Fibroblast of peridontal ligament (primary cell): Measurements from ENCODE around the gene BAIAP2.
A peak's percentile ranks its signal among the peaks of the same experiment; 100 is the strongest.

ENCODE experiments used
- DNase-seq: peaks from one replicate; pipeline ENCODE4 v3.0.0-alpha.2; 2010; ENCODE audit errors: extremely low read depth

The BAIAP2 gene, protein sequence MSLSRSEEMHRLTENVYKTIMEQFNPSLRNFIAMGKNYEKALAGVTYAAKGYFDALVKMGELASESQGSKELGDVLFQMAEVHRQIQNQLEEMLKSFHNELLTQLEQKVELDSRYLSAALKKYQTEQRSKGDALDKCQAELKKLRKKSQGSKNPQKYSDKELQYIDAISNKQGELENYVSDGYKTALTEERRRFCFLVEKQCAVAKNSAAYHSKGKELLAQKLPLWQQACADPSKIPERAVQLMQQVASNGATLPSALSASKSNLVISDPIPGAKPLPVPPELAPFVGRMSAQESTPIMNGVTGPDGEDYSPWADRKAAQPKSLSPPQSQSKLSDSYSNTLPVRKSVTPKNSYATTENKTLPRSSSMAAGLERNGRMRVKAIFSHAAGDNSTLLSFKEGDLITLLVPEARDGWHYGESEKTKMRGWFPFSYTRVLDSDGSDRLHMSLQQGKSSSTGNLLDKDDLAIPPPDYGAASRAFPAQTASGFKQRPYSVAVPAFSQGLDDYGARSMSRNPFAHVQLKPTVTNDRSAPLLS

DNA sequence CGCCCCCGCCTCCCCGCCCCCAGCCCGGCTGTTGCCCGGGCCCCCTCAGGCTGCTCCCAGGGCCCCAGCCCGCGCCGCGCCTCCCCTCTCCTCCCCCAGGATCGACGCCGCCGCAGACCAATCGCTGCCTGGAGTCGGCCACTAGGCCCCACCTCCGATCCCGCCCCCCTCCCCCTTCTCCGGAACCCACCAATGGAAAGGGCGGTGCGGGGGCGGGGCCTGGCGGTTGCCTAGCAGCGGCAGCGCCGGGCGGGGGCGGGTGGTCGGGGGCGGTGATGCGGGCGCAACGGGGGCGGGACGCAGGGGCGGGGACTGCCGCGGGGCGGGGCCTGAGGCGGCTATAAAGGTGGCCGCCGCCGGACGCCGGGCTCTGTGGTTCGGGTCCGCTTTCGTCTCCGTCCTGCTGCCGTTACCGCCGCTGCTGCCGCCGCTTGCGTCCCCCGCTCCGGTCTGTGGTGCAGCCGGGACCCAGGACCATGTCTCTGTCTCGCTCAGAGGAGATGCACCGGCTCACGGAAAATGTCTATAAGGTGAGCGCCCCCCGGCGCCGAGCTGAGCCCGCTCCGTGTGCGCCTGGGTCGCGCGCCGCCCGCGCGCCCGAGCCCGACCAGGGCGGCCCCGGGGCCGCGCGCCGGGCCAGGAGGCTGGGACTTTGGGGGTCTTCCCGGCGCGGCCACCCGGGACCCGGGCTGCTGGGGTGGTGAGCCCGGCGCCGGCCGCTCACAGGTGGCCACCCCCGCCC, at the start of gene BAIAP2:
TSS of gene BAIAP2 (plus strand) at position 373 of the 742 bp plus-strand sequence. CDS start at position 477, 104 bp downstream.
- peak; percentile 88 for DNase-seq

DNA sequence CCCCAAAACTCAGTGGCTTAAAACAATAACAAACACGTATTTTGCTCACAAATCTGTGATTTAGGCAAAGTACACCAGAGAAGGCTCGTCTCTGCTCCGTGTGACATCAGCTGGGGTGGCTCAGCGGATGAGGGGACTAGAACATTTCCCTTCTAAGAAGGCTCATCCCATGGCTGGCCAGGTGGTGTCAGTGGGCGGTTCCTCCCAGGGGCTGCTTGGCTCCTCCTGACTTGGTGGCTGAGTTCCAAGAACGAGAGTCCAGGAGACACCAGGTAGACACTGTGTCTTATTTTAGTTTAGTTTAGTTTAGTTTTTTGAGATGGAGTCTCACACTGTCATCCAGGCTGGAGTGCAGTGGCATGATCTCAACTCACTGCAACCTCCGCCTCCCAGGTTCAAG, 48.9 kb upstream of the BAIAP2 start:
- no peak for DNase-seq

DNA sequence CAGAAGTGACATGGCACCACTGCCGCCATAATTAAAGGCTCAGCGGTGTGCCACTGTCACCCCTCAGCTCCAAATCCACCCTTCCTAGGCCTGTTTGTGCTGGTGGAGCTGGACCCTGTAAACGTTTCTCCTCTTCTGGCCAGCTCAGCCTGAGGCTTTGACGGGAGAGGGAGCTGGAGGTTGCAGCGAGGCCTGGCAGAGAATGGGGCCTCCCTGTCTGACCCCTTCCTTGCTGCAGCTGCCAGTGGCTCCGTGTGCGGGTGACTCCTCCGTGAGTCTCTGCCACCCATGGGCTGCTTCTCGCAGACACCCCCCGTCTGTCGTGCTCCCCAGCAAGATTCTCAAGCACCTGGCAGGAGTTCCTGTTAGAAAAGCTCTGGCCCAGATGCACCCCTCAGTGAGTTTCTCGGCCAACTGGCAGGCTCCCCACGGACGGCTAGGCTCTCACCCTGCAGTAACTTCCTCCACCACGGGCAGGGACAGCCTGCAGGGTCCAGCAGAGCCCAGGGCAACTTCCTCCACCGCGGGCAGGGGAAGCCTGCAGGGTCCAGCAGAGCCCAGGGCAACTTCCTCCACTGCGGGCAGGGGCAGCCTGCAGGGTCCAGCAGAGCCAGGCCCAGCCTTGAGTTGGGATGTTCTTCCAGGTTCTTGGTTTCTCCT, 48.0 kb upstream of the BAIAP2 start:
- DNase-seq, result no peak

DNA sequence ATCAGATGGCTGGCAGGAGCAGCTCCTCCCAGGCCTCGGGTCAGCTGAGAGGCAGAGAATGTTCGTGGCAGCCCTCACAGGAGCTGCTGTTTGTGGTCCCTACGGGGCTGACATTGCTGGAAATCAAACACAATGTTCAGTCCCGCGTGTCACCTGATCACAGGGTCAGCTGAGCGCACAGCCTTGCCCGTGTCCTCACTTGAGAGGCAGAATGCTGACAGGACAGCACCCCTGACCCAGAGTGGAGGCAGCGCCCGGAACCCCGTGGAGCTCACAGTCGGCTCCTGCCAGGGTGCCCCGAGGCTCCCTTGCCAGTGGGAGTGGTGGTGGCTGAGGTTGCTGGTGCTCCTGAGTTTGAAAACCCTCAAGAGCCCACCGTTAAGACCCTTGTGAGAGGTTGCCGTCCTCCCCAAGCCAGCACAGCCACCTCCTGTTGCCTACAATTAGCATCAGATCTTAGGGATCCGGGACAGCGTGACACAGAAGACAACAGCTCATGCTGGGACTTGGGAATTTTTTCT, 47.0 kb upstream of the BAIAP2 start:
- no peak for DNase-seq

DNA sequence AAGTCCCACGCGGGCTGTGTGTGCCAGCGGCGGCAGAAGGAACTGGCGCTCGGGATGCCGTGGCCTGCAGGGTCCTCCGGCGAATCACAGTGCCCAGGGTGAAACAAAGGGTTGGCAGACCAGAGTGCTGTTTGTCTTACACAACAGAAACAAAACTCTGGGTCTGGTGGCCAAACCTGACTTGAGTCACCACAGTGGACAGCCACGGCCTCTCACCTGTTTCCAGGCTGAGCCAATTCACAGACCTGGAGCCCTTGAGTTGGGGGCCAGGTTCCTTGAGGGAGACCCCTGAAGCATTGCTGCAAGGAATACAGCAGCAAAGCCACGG, 45.4 kb upstream of the BAIAP2 start:
- no peak for DNase-seq

DNA sequence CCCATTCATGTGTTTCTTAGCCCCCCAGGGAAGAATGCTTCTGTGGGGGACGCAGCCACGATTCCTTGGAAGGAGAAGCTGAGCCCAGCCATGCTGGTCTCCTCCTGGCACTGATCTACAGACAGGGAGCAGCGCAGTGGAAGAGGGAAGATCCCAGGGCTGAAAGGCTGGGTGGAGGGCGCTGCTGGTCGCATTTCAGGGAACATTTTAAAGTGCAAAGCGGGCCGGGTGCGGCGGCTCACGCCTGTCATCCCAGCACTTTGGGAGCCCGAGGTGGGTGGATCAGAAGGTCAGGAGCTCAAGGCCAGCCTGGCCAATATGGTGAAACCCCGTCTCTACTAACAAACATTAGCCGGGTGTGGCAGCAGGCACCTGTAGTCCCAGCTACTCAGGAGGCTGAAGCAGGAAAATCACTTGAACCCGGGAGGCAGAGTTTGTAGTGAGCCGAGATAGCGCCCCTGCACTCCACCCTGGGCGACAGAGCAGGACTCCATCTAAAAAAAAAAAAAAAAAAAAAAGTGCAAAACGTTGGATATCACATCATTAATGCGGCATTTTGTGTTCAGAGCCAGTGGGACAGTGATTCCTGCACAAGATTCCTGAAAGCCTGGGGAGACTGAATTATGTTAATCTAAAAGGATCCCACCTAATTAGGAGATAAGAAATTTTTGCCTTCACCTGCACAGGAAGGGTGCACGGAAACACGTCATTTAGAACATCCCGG, 43.9 kb upstream of the BAIAP2 start:
- no peak for DNase-seq

DNA sequence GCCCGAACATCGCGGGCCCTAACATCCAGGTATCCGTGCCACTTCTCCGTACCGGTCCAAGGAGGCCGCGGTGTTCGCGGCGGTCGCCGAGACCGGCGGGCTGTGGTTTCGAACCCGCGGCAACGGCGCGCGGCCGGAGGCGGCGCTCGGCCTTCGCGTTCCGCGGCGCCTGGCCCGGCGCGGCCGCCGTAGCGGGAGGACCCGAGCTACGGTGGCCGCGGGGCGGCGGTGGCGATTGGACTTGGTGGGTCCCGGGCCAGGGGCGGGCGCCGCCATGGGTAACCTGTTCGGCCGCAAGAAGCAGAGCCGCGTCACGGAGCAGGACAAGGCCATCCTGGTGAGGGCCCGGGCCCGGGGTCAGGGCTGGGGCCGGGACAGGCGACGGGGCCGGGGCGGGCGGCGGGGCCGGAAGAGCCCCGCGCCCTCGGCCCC, 43.3 kb upstream of the BAIAP2 start, which contains the start of gene CHMP6:
TSS of gene CHMP6 (plus strand) at position 197 of the 432 bp plus-strand sequence. CDS start at position 275, 78 bp downstream.
- peak; percentile 66 for DNase-seq

DNA sequence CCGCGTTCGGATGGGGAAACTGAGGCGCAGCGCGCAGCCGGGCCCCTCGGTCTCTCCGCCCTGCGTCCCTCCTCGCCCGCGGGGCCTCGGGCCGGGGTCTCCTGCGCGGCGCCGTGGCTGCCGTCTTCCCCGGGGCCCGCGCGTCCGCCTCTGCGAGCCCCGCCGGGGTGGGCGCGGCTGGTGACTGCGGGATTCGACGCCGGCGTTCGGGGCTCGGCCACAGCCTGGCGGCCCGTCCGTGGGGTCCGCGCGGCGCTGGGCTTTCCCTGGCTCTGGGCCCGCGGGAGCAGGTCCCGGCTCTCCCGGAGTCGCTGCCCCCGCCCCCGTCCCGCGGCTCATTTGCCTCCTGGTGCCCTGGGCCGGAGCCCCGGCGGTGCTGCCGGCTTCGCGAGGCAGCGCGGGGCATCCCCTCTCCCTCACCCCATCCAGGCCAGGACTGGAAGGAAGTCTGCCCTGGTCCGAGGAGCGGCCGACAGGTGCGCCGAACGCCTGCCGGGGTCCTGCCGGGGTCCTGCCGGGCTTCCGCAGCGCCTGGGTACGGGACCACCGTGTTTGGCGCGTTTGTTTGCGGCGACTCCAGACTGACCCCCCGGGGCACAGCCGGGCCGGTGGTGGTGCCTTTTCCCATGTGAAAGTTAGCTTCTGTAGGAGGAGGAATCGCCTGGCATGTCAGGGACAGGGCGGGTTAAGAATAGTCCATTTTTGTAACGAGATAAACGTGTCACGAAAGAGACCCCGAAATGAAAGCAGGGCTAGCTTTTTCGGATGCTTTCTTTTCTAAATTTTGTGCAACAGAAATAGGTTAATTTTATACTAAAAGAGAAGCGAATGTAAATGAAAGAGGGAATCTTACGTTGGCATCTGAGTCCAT, 42.6 kb upstream of the BAIAP2 start:
- DNase-seq, result no peak

DNA sequence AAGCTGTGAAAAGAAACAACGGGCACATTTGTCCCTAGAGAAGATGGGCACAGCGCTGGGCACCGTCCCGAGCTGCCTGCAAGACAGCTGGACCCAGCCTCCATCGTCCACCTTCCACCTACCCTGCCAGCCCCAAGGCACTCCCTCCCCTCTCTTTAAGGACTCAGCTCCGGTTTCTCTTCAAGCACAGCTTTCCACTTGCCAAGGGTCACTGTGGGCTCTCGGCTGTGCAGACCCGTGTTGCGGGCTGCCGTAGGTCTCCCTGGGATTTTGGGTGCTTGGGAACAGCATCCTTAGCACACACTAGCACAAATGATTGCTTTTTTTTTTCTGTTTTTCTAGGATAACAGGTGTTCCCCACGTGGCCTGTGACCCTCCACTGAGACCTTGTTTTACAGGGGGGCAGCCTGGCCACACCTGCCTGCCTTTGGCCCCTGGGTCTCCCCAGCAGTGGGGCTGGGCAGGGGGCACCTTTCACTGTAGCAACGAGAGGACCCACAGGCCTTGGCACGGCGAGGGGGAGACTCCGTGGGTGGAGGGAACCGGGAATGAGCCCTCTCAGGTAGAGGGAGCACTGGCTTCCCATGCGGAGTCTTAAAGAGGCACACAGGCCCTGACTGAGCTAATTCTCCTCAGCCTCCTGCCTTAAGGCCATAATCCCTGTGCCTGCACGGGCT, 41.9 kb upstream of the BAIAP2 start:
- no peak for DNase-seq

DNA sequence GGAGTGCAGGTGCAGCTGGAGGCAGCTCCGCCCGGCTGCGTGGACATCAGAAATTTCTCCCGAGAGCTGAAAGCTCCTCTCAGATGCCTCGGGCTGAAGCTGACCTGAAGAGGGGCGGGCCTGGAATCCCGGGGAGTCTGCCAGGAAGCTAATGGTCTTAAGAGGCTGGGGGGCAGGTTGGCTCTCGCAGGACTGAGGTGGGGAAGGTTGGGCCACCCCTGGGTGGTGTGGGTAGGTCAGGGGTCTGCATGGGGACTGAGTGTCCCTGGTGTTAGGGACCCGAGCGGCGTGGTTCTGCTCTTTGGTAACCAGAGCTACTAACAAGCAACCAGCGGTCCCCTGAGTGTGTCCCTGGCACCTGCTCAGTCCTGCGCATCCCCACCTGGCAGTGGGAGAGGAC, 39.8 kb upstream of the BAIAP2 start:
- DNase-seq, result no peak

DNA sequence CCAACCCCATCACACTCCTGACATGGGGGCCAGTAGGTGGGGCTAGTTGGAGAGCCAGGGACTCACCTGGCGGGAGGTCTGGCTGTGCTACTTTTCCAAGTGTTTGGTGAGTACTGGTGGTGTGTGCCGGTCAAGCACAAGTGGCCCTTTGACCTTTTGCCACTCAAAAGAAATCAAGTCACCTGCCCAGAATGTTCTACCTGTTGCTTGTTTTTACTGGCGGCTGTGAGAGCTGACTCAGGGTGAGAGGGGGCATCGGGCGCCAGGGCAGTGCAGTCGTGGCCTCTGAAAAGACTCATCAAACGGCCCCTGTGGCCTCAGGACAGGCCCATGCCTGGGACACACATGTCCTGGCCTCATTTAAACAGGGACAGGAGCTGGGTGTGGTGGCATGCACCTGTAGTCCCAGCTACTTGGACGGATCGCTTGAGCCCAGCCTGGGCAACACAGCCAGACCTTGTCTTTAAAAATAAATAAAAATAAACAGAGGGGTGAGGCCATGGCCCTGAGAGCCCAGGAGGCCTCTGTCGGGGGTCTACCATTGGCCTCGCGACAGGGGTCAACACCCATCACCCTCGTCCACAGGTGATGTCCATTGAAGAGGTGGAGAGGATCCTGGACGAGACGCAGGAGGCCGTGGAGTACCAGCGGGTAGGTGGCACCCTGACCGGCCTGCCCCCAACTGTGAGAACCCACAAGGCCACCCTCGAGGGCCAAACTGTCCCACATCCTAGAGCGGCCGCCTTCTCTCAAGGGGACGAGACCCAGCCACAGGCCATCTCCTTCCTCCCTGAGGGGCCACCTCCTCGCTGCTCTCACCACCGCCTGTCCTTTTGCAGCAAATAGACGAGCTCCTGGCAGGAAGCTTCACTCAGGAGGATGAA, 38.3 kb upstream of the BAIAP2 start:
- DNase-seq, result no peak

DNA sequence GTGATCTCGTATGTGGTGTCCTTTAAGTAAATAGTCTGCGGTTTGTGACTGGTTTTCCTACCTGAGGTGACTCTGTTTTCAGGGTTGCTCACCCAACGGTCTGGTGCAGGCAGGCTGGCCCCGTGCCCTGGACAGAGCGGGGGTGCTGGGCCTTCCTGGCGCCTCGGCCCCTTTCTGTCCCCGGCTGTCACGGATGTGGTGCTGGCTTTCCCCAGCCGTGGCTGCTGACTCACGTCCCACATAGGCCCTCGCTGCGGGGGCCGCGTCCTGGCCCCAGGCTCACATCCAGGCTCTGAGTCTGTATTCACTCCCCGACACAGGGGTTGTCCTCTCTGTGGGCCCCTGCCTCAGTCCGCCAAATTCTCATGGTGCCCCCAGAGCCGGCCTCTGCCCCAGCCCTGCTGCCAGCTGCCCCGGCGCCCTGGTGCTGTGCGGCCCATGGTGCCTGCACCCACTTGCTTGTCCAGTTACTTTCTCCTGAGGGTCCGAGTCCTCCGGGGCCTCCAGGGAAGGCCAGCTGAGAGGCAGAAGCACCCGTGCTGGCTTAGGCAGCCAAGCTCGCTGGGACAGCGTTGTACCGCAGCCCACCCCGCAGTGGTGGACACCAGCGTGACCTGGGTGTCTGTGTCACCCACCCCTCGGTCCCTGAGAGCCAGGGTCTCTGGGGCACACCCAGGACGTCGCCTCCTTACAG, 37.4 kb upstream of the BAIAP2 start:
- no peak for DNase-seq

DNA sequence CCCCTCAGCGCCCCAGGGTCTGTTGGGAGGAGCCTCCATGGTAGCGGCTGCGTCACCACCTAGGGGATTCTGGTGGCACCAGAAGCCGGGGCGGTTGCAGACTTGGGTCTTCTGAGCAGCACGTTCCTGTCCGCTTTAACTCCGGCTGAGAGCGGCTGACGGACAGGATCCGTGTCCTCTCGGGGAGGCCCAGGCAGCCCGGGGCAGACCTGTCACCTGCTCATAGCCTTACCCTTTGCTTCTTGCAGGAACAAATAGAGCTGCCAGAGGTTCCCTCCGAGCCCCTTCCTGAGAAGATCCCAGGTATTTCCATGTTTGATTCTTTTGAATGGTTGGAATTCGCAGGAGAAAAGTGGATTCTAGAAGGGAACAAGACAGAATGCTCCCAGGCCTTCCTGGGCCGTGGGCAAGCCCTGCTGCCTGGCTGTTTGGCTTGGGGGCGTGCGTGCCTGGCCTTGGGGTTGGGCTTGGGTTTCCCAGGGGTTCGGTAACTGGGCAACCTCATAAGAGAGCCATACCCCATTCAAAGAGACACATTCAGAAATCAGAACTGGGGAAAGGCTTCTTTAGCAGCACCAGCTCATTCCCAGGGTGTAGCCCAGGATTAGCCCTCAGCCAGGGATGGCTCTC, 36.7 kb upstream of the BAIAP2 start:
- no peak for DNase-seq

DNA sequence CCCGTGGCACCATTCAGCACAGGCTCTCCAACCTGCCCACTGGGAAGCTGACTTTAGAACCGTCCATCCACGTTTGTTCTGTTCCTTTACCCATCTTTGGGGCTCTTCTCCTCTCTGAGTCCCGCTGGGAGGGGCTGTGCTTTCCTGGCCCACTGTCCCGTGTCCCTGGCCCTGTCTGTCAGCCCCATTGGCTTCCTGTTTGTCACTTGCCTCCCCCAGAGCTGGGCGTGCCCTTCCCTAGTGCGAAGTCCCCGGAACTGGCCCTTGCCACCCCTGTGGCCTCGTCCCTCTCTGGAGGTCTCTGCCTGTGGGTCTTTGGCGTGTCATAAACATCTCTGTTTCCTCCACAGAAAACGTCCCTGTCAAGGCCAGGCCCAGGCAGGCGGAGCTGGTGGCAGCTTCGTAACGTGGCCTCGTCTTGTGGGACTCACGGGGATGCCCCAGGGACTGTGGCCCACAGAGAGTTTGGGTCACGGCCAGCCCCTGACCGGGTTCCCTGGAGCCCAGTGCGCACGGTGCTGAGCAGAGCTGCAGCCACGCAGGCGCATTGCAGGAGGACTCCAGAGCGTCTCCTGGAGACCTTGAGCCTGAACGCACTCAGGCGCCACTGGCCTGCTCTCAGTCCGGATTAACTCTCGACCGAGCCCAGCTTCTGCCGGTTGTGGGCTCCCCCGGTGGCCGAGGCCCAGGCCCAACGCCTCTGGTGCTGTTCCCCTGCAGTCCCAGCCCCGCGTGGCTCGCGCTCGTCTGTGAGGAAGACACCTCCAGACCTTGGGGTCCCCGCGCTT, 36.0 kb upstream of the BAIAP2 start:
- DNase-seq, result no peak

DNA sequence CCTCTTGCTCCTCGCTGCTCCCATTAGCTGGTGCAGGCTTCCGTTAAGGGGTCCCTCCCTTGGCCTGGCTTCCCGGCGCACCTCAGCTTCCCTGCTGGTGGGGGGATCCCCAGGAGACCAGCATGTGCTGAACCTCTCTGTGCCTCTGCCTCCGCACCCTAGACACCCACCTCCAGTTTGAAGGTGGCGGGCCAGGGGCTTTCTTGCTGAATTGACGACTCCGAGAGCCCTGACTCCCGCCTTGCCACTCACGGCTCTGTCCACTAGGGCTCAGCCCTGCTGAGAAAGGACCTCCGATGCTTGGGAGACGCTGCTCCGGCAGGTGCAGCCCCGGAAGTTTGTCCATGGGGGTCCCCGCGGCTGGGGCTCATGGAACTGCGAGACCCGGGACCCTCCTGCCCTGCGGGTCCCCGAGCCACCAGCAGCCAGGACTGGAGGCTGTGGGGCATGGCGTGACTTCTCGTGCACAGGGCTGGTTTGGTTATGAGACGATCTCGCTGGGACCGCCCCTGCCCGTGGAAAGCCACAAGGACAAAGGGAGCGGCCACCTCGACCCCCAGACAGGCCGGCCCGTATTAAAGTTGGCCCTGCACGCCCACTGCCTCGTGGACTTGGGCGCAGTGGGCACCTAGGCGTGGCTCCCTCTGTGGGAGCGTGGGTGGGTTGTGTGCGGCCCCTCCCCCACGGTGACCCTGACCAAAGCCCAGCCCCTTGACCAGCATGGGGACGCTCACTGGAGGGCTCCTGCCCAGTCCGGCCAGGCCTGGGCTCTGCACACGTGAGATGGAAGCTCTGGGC, 35.2 kb upstream of the BAIAP2 start:
- no peak for DNase-seq

DNA sequence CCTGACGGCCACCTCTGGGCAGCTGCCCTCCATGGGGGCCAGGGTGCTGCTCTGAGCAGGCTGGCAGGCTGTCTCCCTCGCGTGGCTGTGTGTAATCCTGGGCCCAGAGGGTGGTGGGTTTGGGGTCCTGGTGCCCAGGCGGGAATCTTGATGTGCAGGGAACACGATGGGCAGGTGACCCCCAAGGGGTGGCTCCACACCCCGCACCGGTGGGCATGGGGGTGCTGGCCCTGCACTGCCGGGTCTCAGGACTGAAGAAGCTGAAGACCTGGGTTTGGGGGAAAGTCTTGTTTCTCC, 34.7 kb upstream of the BAIAP2 start:
- DNase-seq, result no peak
